ENCODE data around the gene NID1. TPM values are rescaled to one million over a fixed set of nuclear protein-coding genes. Genes with fewer than 3 reads are reported as not detected.
A peak's percentile ranks its signal among the peaks of the same experiment; 100 is the strongest.

NID1 gene
- total RNA-seq, 4 donors from 2014 or later: 23.4 to 80.0 (median 30.7) TPM

GRCh38 chr1:235941876-235942624, 122.8 kb downstream of the NID1 start:
- intact Hi-C loops (cut with DNase I; ENCODE audit: low total_unique reads): no loop called here
- TF ChIP-seq, protein P1, sequence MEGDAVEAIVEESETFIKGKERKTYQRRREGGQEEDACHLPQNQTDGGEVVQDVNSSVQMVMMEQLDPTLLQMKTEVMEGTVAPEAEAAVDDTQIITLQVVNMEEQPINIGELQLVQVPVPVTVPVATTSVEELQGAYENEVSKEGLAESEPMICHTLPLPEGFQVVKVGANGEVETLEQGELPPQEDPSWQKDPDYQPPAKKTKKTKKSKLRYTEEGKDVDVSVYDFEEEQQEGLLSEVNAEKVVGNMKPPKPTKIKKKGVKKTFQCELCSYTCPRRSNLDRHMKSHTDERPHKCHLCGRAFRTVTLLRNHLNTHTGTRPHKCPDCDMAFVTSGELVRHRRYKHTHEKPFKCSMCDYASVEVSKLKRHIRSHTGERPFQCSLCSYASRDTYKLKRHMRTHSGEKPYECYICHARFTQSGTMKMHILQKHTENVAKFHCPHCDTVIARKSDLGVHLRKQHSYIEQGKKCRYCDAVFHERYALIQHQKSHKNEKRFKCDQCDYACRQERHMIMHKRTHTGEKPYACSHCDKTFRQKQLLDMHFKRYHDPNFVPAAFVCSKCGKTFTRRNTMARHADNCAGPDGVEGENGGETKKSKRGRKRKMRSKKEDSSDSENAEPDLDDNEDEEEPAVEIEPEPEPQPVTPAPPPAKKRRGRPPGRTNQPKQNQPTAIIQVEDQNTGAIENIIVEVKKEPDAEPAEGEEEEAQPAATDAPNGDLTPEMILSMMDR (IDR thresholded peaks at IDR 0.05): no peak
- no peak for TF ChIP-seq POLR2A (IDR thresholded peaks at IDR 0.05)
- no peak overlapping the region for H3K4me3 ChIP-seq (ENCODE audit: low read depth, poor library complexity, severe bottlenecking)
- DNase-seq (ENCODE audit: low spot score in 2 of 2): no peak
- WGBS, 2 donors: 76 to 81% methylated on average over 12 of the region's 12 CpGs

DNA sequence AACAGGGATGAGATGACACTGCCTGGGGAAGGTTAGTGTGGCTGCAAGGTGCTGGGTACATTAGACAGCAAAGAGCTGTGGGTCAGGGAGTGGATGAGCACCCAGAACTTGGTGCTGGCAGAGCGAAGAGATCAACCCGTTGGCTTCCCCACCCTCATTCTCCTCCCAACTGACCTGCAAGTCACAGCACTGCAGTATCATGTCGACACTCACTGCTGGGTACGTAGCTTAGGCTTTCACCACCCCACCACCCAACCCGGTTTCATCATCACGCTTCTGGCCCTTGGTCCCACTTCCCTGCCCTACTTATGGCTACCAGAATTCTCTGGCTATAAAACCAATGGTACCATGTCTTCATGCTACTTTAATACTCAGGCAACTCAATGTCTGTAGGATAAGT, 124.6 kb downstream of the NID1 start:
- DNase-seq (ENCODE audit: low spot score in 2 of 2): no peak
- WGBS, 2 donors: 86 to 90% methylated on average over 6 of the region's 6 CpGs
- intact Hi-C loops (cut with DNase I; ENCODE audit: low total_unique reads): no loop called here
- no peak for TF ChIP-seq POLR2A (IDR thresholded peaks at IDR 0.05)
- TF ChIP-seq, protein P1 (IDR thresholded peaks at IDR 0.05): no peak
- H3K4me3 ChIP-seq (ENCODE audit: low read depth, poor library complexity, severe bottlenecking): no peak overlapping the region

DNA sequence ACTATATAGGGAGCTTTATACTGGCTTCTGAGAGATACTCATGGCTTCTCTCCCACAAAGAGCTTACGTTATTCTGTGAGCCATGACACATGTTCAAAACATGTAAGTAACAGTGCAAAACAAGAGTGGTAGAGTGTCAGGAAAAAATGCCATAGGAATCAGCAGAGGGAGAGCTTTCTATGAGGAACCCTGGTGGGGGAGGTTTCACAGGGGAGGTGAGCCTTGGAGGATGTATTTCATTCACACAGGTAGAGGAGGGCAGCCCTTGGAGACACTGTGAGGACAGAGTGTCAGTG, 125.5 kb downstream of the NID1 start:
- DNase-seq (ENCODE audit: low spot score in 2 of 2): no peak
- H3K4me3 ChIP-seq (ENCODE audit: low read depth, poor library complexity, severe bottlenecking): no peak overlapping the region
- intact Hi-C loops (cut with DNase I; ENCODE audit: low total_unique reads): no loop called here
- TF ChIP-seq POLR2A (IDR thresholded peaks at IDR 0.05): no peak
- TF ChIP-seq, protein P1 (IDR thresholded peaks at IDR 0.05): no peak
- WGBS, 2 donors: 55 to 56% methylated on average over 1 of the region's 1 CpG

GRCh38 chr1:235938709-235939479, 126.0 kb downstream of the NID1 start:
- no peak for TF ChIP-seq POLR2A (IDR thresholded peaks at IDR 0.05)
- TF ChIP-seq, protein P1 (IDR thresholded peaks at IDR 0.05): no peak
- intact Hi-C loops (cut with DNase I; ENCODE audit: low total_unique reads): no loop called here
- WGBS, 2 donors: 61 to 71% methylated on average over 7 of the region's 7 CpGs
- no peak for DNase-seq (ENCODE audit: low spot score in 2 of 2)
- no peak overlapping the region for H3K4me3 ChIP-seq (ENCODE audit: low read depth, poor library complexity, severe bottlenecking)

- intact Hi-C loops (cut with DNase I; ENCODE audit: low total_unique reads): no loop called here
- DNase-seq (ENCODE audit: low spot score in 2 of 2): peak in 1 of 2 donors; percentile 64
- TF ChIP-seq POLR2A (IDR thresholded peaks at IDR 0.05): no peak
- TF ChIP-seq, protein P1 (IDR thresholded peaks at IDR 0.05): no peak
- no peak overlapping the region for H3K4me3 ChIP-seq (ENCODE audit: low read depth, poor library complexity, severe bottlenecking)
- 68 to 70% methylated on average over 5 of the region's 5 CpGs for WGBS, 2 donors
Measured at GRCh38 chr1:235937123-235937522, 127.8 kb downstream of the NID1 start.
